GM23338 (cell line): ENCODE measurements around the gene DOCK6. TPM values are rescaled to one million over a fixed set of nuclear protein-coding genes. Genes with fewer than 3 reads are reported as not detected.

Experiments
- ATAC-seq: fragments of 200-7000 bp; cut with Tn5 transposase; 3 replicates; pipeline ENCODE4 v1.9.1; 2020
- DNase-seq: peaks from one replicate; pipeline ENCODE4 v3.0.0-alpha.2; 2015; ENCODE audit warnings: low spot score
- H2AFZ ChIP-seq: fragments of 200-600 bp; sonication (generic); 2 replicates; pipeline ENCODE4 v1.8.0; 2016; ENCODE audit warnings: antibody characterized with exemption, mild to moderate bottlenecking, moderate library complexity
- H3F3A ChIP-seq: fragments of 200-600 bp; sonication (generic); replicated peaks from 2 replicates; pipeline ENCODE4 v1.8.0; 2017; ENCODE audit warnings: antibody characterized with exemption, mixed run types, low read depth
- H3K27ac ChIP-seq: fragments of 200-600 bp; sonication (generic); 2 replicates; pipeline ENCODE4 v1.6.1; 2016; ENCODE audit warnings: low read depth
- H3K27me3 ChIP-seq: fragments of 200-600 bp; sonication (generic); 2 replicates; pipeline ENCODE4 v1.8.0; 2016; ENCODE audit warnings: mild to moderate bottlenecking, mixed run types, moderate library complexity; ENCODE audit not compliant: insufficient read depth
- H3K36me3 ChIP-seq: fragments of 200-600 bp; sonication (generic); 2 replicates; pipeline ENCODE4 v1.8.0; 2016; ENCODE audit warnings: mild to moderate bottlenecking; ENCODE audit not compliant: insufficient read depth
- H3K4me1 ChIP-seq: fragments of 200-600 bp; sonication (generic); 2 replicates; pipeline ENCODE4 v1.8.0; 2016; ENCODE audit warnings: mild to moderate bottlenecking, moderate library complexity; ENCODE audit not compliant: insufficient read depth
- H3K4me2 ChIP-seq: fragments of 200-600 bp; sonication (generic); 2 replicates; pipeline ENCODE4 v1.7.1; 2017; ENCODE audit warnings: mixed run types
- H3K4me3 ChIP-seq: fragments of 200-600 bp; sonication (generic); 2 replicates; pipeline ENCODE4 v1.6.1; 2016; ENCODE audit warnings: mixed run types
- H3K79me2 ChIP-seq: fragments of 200-600 bp; sonication (generic); replicated peaks from 2 replicates; pipeline ENCODE4 v1.8.0; 2017; ENCODE audit warnings: mild to moderate bottlenecking; ENCODE audit not compliant: insufficient read depth
- H3K9me2 ChIP-seq: fragments of 200-600 bp; sonication (generic); 2 replicates; pipeline ENCODE4 v1.8.0; 2017; ENCODE audit not compliant: insufficient read depth
- H4K20me1 ChIP-seq: fragments of 200-600 bp; sonication (generic); replicated peaks from 2 replicates; pipeline ENCODE4 v1.8.0; 2017; ENCODE audit warnings: mild to moderate bottlenecking; ENCODE audit not compliant: insufficient read depth
- H3K27ac Mint-ChIP-seq: 2 replicates; pipeline ENCODE4 v1.8.0; 2020; ENCODE audit warnings: inconsistent platforms, mild to moderate bottlenecking, moderate library complexity, mixed read lengths
- H3K27me3 Mint-ChIP-seq: 3 replicates; pipeline ENCODE4 v1.8.0; 2022; ENCODE audit warnings: low read depth, mild to moderate bottlenecking, moderate library complexity, mixed read lengths, inconsistent platforms; ENCODE audit not compliant: insufficient read depth, poor library complexity
- H3K36me3 Mint-ChIP-seq: 3 replicates; pipeline ENCODE4 v1.8.0; 2021; ENCODE audit warnings: low read depth, mild to moderate bottlenecking, inconsistent platforms, moderate library complexity, mixed read lengths
- H3K4me1 Mint-ChIP-seq: 3 replicates; pipeline ENCODE4 v1.8.0; 2020; ENCODE audit warnings: mild to moderate bottlenecking, inconsistent platforms, mixed read lengths
- H3K4me3 Mint-ChIP-seq: 3 replicates; pipeline ENCODE4 v1.8.0; 2021; ENCODE audit warnings: moderate library complexity, mild to moderate bottlenecking, inconsistent platforms, mixed read lengths
- H3K9me3 Mint-ChIP-seq: 3 replicates; pipeline ENCODE4 v1.8.0; 2020; ENCODE audit warnings: moderate library complexity, mild to moderate bottlenecking, inconsistent platforms, mixed read lengths
- CREB1 ChIP-seq: fragments of 250-450 bp; sonication (Bioruptor Pico); IDR thresholded peaks from 2 replicates; pipeline ENCODE4 v1.5.0; 2020; ENCODE audit warnings: low read depth, mild to moderate bottlenecking, moderate library complexity
- ZNF331 ChIP-seq: fragments of 250-450 bp; sonication (Bioruptor Pico); IDR thresholded peaks from 2 replicates; pipeline ENCODE4 v1.5.0; 2020; ENCODE audit warnings: low read depth, mild to moderate bottlenecking, moderate library complexity
- polyA plus RNA-seq: library from polyadenylated mRNA; unstranded; fragments of >200 nt; fragmentation: Nextera tagmentation; extraction: Ambion mirVana; gene quantifications from 2 replicates; pipeline ENCODE4 v1.2.1, GENCODE V29; 2016
- total RNA-seq: library from RNA; depleted of rRNA; stranded (reverse); fragments of >200 nt; shearing (Covaris generic); gene quantifications from 2 replicates; pipeline ENCODE4 v1.2.3, GENCODE V29; 2014
- TF ChIP-seq, protein P1 (sequence below): fragments of 250-450 bp; sonication (Bioruptor Pico); IDR thresholded peaks from 2 replicates; pipeline ENCODE4 v1.5.0; 2020; ENCODE audit warnings: mild to moderate bottlenecking, moderate library complexity
- TF ChIP-seq, protein P2 (sequence below): IDR thresholded peaks from 2 replicates; pipeline ENCODE4 v1.6.1; 2016; ENCODE audit warnings: antibody characterized with exemption

The DOCK6 gene
- total and polyA plus RNA-seq, 2 experiments from 2014 or later = 34.6 to 49.0 TPM

DNA sequence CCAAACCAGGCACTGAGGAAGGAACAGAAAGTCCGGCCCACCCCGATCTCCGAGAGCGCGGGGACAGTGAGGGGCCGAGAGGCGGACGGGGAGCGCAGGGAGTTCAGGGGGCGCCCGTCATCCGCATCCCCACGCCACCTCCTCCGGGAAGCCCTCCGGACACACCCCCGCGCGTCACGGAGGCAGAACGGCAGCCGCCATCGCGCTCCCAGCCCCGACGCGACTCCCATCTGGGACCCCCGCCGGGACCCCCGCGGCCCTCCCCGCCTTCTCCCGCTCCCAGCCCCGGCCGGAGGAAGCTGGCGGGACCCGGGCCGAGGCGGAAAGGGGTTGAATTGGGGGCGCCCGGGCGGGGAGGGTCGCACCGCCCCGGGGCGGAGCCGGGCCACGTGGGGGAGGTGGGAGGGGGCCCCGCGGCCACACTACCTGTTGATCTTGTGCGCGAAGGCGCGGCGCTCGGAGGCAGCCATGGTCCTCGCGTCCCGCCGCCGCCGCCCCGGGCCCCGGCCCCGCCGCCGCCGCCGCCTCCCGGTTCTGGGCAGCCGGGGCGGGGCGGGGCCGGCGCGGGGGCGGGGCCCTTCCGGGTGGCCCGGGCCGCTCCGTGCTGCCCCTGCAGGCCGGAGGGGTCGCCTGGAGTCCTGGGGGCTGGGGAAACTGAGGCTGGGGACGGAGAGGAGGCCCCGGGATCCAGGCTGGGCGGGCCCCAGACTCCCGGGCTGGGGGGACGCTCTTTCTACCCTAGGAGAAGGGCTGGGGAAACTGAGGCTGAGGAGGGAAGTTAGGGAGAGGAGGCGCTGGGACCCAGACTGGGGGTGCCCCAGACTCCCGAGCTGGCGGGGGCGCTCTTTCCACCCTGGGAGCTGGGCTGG is at the start of gene DOCK6 (continued):
- TF ChIP-seq, protein P1, sequence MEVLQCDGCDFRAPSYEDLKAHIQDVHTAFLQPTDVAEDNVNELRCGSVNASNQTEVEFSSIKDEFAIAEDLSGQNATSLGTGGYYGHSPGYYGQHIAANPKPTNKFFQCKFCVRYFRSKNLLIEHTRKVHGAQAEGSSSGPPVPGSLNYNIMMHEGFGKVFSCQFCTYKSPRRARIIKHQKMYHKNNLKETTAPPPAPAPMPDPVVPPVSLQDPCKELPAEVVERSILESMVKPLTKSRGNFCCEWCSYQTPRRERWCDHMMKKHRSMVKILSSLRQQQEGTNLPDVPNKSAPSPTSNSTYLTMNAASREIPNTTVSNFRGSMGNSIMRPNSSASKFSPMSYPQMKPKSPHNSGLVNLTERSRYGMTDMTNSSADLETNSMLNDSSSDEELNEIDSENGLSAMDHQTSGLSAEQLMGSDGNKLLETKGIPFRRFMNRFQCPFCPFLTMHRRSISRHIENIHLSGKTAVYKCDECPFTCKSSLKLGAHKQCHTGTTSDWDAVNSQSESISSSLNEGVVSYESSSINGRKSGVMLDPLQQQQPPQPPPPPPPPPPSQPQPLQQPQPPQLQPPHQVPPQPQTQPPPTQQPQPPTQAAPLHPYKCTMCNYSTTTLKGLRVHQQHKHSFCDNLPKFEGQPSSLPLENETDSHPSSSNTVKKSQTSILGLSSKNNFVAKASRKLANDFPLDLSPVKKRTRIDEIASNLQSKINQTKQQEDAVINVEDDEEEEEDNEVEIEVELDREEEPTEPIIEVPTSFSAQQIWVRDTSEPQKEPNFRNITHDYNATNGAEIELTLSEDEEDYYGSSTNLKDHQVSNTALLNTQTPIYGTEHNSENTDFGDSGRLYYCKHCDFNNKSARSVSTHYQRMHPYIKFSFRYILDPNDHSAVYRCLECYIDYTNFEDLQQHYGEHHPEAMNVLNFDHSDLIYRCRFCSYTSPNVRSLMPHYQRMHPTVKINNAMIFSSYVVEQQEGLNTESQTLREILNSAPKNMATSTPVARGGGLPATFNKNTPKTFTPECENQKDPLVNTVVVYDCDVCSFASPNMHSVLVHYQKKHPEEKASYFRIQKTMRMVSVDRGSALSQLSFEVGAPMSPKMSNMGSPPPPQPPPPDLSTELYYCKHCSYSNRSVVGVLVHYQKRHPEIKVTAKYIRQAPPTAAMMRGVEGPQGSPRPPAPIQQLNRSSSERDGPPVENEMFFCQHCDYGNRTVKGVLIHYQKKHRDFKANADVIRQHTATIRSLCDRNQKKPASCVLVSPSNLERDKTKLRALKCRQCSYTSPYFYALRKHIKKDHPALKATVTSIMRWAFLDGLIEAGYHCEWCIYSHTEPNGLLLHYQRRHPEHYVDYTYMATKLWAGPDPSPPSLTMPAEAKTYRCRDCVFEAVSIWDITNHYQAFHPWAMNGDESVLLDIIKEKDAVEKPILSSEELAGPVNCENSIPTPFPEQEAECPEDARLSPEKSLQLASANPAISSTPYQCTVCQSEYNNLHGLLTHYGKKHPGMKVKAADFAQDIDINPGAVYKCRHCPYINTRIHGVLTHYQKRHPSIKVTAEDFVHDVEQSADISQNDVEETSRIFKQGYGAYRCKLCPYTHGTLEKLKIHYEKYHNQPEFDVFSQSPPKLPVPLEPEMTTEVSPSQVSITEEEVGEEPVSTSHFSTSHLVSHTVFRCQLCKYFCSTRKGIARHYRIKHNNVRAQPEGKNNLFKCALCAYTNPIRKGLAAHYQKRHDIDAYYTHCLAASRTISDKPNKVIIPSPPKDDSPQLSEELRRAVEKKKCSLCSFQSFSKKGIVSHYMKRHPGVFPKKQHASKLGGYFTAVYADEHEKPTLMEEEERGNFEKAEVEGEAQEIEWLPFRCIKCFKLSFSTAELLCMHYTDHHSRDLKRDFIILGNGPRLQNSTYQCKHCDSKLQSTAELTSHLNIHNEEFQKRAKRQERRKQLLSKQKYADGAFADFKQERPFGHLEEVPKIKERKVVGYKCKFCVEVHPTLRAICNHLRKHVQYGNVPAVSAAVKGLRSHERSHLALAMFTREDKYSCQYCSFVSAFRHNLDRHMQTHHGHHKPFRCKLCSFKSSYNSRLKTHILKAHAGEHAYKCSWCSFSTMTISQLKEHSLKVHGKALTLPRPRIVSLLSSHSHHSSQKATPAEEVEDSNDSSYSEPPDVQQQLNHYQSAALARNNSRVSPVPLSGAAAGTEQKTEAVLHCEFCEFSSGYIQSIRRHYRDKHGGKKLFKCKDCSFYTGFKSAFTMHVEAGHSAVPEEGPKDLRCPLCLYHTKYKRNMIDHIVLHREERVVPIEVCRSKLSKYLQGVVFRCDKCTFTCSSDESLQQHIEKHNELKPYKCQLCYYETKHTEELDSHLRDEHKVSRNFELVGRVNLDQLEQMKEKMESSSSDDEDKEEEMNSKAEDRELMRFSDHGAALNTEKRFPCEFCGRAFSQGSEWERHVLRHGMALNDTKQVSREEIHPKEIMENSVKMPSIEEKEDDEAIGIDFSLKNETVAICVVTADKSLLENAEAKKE (CRISPR knock-in tag) = no peak

DNA sequence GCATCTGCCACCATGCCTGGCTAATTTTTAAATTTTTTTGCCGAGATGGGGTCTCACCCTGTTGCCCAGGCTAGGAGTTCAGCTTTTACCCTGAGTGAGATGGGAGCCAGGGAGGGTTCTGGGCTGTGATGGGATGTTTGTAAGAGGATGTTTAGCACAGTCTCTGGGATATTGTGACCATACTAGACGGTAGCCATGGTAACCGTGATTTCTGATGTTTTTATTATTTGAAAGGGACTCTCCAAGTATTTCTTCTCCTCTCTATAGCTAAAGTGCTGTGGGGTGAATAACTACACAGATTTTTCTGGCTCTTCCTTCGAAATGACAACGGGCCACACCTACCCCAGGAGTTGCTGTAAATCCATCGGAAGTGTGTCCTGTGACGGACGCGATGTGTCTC is 44.0 kb upstream of the DOCK6 start:
- no peaks in the 10 kb centered on the region for H3K79me2 ChIP-seq
- H3F3A ChIP-seq = no peaks in the 10 kb centered on the region
- H3K4me1 ChIP-seq = no peaks in the 10 kb centered on the region
- ATAC-seq (no peak), DNase-seq (no peak)
- Mint-ChIP-seq H3K27ac (no peak overlapping the region), H3K9me3 (peaks cover 2% of the 10 kb centered on the region; the same call in 2 of the 3 replicates), H3K4me3 (no peak overlapping the region), H3K36me3 (no peaks in the 10 kb centered on the region), H3K4me1 (no peaks in the 10 kb centered on the region), H3K27me3 (peaks cover 8% of the 10 kb centered on the region)
- no peaks in the 10 kb centered on the region for H4K20me1 ChIP-seq
- no peak overlapping the region for H2AFZ ChIP-seq
- H3K27ac ChIP-seq = no peak overlapping the region
- H3K4me3 ChIP-seq = no peak overlapping the region
- no peaks in the 10 kb centered on the region for H3K9me2 ChIP-seq
- H3K27me3 ChIP-seq = no peaks in the 10 kb centered on the region
- H3K4me2 ChIP-seq = no peak overlapping the region
- H3K36me3 ChIP-seq = no peaks in the 10 kb centered on the region
- TF ChIP-seq ZNF331 (CRISPR knock-in tag) = no peak
- TF ChIP-seq, protein P1 (CRISPR knock-in tag) = no peak
- TF ChIP-seq, protein P2, sequence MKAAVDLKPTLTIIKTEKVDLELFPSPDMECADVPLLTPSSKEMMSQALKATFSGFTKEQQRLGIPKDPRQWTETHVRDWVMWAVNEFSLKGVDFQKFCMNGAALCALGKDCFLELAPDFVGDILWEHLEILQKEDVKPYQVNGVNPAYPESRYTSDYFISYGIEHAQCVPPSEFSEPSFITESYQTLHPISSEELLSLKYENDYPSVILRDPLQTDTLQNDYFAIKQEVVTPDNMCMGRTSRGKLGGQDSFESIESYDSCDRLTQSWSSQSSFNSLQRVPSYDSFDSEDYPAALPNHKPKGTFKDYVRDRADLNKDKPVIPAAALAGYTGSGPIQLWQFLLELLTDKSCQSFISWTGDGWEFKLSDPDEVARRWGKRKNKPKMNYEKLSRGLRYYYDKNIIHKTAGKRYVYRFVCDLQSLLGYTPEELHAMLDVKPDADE = no peak
- TF ChIP-seq CREB1 (CRISPR knock-in tag) = no peak
